HepG2 (cell line): ENCODE results near the gene KLHL11. TPM values are rescaled to one million over a fixed set of nuclear protein-coding genes. Genes with fewer than 3 reads are reported as not detected.

Experiments
- PRDM10 ChIP-seq: sonication (generic); formaldehyde crosslinking; IDR thresholded peaks from 2 replicates; pipeline ENCODE4 v1.4.0; 2020; ENCODE audit warnings: low read depth, missing genetic modification reagents
- ZFP37 ChIP-seq: sonication (generic); formaldehyde crosslinking; IDR thresholded peaks from 2 replicates; pipeline ENCODE4 v1.4.0; 2020; ENCODE audit warnings: missing genetic modification reagents, borderline replicate concordance
- ZFP82 ChIP-seq: sonication (generic); formaldehyde crosslinking; IDR thresholded peaks from 2 replicates; pipeline ENCODE4 v1.5.1; 2020; ENCODE audit warnings: mild to moderate bottlenecking, missing genetic modification reagents, borderline replicate concordance
- ZNF143 ChIP-seq: sonication (generic); formaldehyde crosslinking; IDR thresholded peaks from 2 replicates; pipeline ENCODE4 v1.4.0; 2020; ENCODE audit warnings: missing genetic modification reagents
- polyA plus RNA-seq, 8 experiments: library from polyadenylated mRNA; depleted of rRNA in 3 of 8; stranded (reverse) in 7 of 8; unstranded in 1 of 8; fragments of >200 nt; fragmentation: Illumina TruSeq in 4 of 8; extraction: Trizol in 4 of 8; gene quantifications; 2 replicates each; pipeline versions ENCODE4 v1.2.1 to v1.2.3, GENCODE V29; 2011 to 2016; ENCODE audit warnings: low read depth in 4 of 8, missing spikeins in 1 of 8, mixed read lengths in 1 of 8; ENCODE audit not compliant: insufficient read depth in 1 of 8
- total RNA-seq, 5 experiments: library from RNA; depleted of rRNA; stranded (reverse); fragments of >200 nt; fragmentation: Illumina TruSeq; extraction: Trizol; gene quantifications; 2 replicates each; pipeline ENCODE4 v1.2.3, GENCODE V29; 2016; ENCODE audit warnings: low read depth in 1 of 5
- TF ChIP-seq, protein P1 (sequence below): sonication (generic); formaldehyde crosslinking; IDR thresholded peaks from 2 replicates; pipeline ENCODE4 v1.4.0; 2020; ENCODE audit warnings: missing genetic modification reagents, borderline replicate concordance
- TF ChIP-seq, protein P2 (sequence below): IDR thresholded peaks from 2 replicates; pipeline ENCODE4 v1.6.1; 2016; ENCODE audit warnings: low read depth, missing genetic modification reagents, missing compliant biosample characterization
- TF ChIP-seq, protein P3 (sequence below): sonication (generic); formaldehyde crosslinking; IDR thresholded peaks from 2 replicates; pipeline ENCODE4 v1.5.0; 2020; ENCODE audit warnings: missing genetic modification reagents

The KLHL11 gene
- total and polyA plus RNA-seq, 2 of the 13 experiments (the other 11 are each of a cell fraction or from before 2014, with no cell fraction given): 7.7 to 27.5 TPM

GRCh38 chr17:41907633-41908539 lies 42.7 kb upstream of the KLHL11 start (continued):
- TF ChIP-seq, protein P1, sequence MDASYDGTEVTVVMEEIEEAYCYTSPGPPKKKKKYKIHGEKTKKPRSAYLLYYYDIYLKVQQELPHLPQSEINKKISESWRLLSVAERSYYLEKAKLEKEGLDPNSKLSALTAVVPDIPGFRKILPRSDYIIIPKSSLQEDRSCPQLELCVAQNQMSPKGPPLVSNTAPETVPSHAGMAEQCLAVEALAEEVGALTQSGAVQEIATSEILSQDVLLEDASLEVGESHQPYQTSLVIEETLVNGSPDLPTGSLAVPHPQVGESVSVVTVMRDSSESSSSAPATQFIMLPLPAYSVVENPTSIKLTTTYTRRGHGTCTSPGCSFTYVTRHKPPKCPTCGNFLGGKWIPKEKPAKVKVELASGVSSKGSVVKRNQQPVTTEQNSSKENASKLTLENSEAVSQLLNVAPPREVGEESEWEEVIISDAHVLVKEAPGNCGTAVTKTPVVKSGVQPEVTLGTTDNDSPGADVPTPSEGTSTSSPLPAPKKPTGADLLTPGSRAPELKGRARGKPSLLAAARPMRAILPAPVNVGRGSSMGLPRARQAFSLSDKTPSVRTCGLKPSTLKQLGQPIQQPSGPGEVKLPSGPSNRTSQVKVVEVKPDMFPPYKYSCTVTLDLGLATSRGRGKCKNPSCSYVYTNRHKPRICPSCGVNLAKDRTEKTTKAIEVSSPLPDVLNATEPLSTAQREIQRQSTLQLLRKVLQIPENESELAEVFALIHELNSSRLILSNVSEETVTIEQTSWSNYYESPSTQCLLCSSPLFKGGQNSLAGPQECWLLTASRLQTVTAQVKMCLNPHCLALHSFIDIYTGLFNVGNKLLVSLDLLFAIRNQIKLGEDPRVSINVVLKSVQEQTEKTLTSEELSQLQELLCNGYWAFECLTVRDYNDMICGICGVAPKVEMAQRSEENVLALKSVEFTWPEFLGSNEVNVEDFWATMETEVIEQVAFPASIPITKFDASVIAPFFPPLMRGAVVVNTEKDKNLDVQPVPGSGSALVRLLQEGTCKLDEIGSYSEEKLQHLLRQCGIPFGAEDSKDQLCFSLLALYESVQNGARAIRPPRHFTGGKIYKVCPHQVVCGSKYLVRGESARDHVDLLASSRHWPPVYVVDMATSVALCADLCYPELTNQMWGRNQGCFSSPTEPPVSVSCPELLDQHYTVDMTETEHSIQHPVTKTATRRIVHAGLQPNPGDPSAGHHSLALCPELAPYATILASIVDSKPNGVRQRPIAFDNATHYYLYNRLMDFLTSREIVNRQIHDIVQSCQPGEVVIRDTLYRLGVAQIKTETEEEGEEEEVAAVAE (CRISPR knock-in tag): peak; percentile 88; the same call in 1 of the 2 replicates
- TF ChIP-seq, protein P2, sequence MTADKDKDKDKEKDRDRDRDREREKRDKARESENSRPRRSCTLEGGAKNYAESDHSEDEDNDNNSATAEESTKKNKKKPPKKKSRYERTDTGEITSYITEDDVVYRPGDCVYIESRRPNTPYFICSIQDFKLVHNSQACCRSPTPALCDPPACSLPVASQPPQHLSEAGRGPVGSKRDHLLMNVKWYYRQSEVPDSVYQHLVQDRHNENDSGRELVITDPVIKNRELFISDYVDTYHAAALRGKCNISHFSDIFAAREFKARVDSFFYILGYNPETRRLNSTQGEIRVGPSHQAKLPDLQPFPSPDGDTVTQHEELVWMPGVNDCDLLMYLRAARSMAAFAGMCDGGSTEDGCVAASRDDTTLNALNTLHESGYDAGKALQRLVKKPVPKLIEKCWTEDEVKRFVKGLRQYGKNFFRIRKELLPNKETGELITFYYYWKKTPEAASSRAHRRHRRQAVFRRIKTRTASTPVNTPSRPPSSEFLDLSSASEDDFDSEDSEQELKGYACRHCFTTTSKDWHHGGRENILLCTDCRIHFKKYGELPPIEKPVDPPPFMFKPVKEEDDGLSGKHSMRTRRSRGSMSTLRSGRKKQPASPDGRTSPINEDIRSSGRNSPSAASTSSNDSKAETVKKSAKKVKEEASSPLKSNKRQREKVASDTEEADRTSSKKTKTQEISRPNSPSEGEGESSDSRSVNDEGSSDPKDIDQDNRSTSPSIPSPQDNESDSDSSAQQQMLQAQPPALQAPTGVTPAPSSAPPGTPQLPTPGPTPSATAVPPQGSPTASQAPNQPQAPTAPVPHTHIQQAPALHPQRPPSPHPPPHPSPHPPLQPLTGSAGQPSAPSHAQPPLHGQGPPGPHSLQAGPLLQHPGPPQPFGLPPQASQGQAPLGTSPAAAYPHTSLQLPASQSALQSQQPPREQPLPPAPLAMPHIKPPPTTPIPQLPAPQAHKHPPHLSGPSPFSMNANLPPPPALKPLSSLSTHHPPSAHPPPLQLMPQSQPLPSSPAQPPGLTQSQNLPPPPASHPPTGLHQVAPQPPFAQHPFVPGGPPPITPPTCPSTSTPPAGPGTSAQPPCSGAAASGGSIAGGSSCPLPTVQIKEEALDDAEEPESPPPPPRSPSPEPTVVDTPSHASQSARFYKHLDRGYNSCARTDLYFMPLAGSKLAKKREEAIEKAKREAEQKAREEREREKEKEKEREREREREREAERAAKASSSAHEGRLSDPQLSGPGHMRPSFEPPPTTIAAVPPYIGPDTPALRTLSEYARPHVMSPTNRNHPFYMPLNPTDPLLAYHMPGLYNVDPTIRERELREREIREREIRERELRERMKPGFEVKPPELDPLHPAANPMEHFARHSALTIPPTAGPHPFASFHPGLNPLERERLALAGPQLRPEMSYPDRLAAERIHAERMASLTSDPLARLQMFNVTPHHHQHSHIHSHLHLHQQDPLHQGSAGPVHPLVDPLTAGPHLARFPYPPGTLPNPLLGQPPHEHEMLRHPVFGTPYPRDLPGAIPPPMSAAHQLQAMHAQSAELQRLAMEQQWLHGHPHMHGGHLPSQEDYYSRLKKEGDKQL (CRISPR knock-in tag): peak; percentile 56
- peak; percentile 47; the same call in 1 of the 2 replicates for TF ChIP-seq ZNF143 (CRISPR knock-in tag)
- peak; percentile 69; the same call in 1 of the 2 replicates for TF ChIP-seq PRDM10 (CRISPR knock-in tag)
- TF ChIP-seq ZFP37: peak; percentile 52; the same call in 1 of the 2 replicates
- no peak for TF ChIP-seq ZFP82
- TF ChIP-seq, protein P3, sequence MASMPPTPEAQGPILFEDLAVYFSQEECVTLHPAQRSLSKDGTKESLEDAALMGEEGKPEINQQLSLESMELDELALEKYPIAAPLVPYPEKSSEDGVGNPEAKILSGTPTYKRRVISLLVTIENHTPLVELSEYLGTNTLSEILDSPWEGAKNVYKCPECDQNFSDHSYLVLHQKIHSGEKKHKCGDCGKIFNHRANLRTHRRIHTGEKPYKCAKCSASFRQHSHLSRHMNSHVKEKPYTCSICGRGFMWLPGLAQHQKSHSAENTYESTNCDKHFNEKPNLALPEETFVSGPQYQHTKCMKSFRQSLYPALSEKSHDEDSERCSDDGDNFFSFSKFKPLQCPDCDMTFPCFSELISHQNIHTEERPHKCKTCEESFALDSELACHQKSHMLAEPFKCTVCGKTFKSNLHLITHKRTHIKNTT (CRISPR knock-in tag): no peak
